A549 treated with AZD2906 at 1 μM for 4 hours (cell line): ENCODE data around the gene FBLIM1. TPM values are rescaled to one million over a fixed set of nuclear protein-coding genes. Genes with fewer than 3 reads are reported as not detected.

Experiments used
- total RNA-seq: library from RNA; stranded (reverse); fragments of 200-300 nt; extraction: Qiagen RNA extraction; gene quantifications from 5 replicates; pipeline ENCODE4 v1.2.3, GENCODE V29; 2022

Gene FBLIM1
- 19.2 to 31.4 TPM (median 27.5 TPM) in 5 replicates for total RNA-seq

GRCh38 chr1:15758343-15758931, at the start of gene FBLIM1:
FBLIM1 (plus strand) TSS chr1:15758795; CDS start chr1:15764984, 6,189 bp downstream.

GRCh38 chr1:15736038-15736891, 22.3 kb upstream of the FBLIM1 start, which contains the start of gene SLC25A34:
SLC25A34 (plus strand) TSS chr1:15736258; CDS start chr1:15736486, 228 bp downstream.

GRCh38 chr1:15742339-15742801, 16.2 kb upstream of the FBLIM1 start, which contains the start of gene TMEM82:
TMEM82 (plus strand) TSS chr1:15742499; CDS start chr1:15742560, 61 bp downstream.

GRCh38 chr1:15807549-15807948, 49.0 kb downstream of the FBLIM1 start, which contains the start of gene UQCRHL:
UQCRHL (minus strand) TSS chr1:15807649; CDS start chr1:15807649, 0 bp downstream.

Other genes with a start within 250 kb of the FBLIM1 start
- gene CASP9, start 234.6 kb upstream of the FBLIM1 start, total RNA-seq, result 5.2 to 6.5 TPM (median 5.7 TPM) in 5 replicates
- 4.0 to 5.6 TPM (median 4.4 TPM) in 5 replicates for gene DNAJC16, start 231.9 kb upstream of the FBLIM1 start, total RNA-seq
- gene AGMAT, start 173.7 kb upstream of the FBLIM1 start, total RNA-seq, result 6.0 to 7.2 TPM (median 6.7 TPM) in 5 replicates
- gene DDI2, start 141.3 kb upstream of the FBLIM1 start, total RNA-seq, result 6.6 to 8.1 TPM (median 7.5 TPM) in 5 replicates
- 22.1 to 26.5 TPM (median 25.3 TPM) in 5 replicates for gene PLEKHM2, start 74.5 kb upstream of the FBLIM1 start, total RNA-seq
- gene SLC25A34, start 22.5 kb upstream of the FBLIM1 start, total RNA-seq, result 0.08 to 0.43 TPM (median 0.18 TPM) in 5 replicates
- not detected in 5 replicates for gene TMEM82, start 16.3 kb upstream of the FBLIM1 start, total RNA-seq
- 5.5 to 7.6 TPM (median 6.6 TPM) in 5 replicates for gene UQCRHL, start 48.9 kb downstream of the FBLIM1 start, total RNA-seq
- 33.9 to 39.3 TPM (median 36.0 TPM) in 5 replicates for gene SPEN, start 88.9 kb downstream of the FBLIM1 start, total RNA-seq
- gene ZBTB17, start 217.3 kb downstream of the FBLIM1 start, total RNA-seq, result 9.3 to 13.9 TPM (median 12.8 TPM) in 5 replicates
- gene SRARP, start 245.4 kb downstream of the FBLIM1 start, total RNA-seq, result 0.02 to 0.03 TPM in 2 of 5 replicates, not detected in the others